HG03575 (cell line): Measurements from ENCODE around the gene ATXN7L1.

ENCODE experiments used
- ATAC-seq: cut with Tn5 transposase; IDR thresholded peaks from one replicate; pipeline ENCODE4 v1.9.1; 2021; ENCODE audit not compliant: unreplicated experiment, insufficient number of reproducible peaks, low FRiP score; ENCODE audit errors: extremely low read depth

ATXN7L1 gene

DNA sequence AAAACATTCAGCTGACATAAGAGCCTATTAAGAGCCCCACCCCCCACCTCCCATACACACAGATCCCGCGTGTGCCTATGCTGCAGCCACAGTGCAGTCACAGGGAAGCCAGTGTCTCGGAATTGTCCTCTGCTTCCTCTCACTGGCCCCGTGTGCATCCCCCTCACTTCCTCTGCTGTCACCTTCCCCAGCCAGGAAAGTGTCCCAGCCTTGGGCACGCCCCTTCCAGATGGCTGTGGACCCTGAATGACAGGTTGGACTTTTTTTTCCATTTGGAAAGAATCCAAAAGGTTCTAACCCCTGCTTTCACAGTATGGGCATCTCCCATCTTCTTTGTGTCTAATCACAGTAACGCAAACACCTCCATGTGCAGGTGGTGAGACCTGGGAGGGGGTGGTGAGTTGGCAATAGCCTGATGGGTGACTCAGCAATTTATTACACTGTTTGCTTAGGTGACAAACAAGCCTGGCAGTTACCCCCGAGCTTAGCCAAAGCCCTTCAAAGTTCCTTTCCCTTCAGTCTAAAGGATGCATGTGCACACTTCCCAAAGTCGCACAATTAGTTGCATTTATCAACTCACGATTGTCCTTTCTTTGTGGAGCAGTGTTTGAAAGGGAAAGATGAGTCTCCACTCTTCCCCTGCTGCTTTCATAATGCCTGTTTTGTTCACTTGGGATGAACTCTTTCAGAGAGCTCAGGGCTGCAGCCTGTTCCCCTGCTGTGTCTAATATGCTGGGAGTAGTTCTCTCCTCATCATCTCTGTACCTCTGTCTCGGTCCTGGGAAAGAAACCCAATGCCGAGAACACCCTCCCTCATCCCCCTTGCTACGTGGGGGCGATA, 227.6 kb downstream of the ATXN7L1 start:
- no peak for ATAC-seq

- no peak for ATAC-seq
Measured at GRCh38 chr7:105647591-105647990, 228.8 kb downstream of the ATXN7L1 start.

GRCh38 chr7:105644937-105645336, 231.5 kb downstream of the ATXN7L1 start:
- no peak for ATAC-seq

DNA sequence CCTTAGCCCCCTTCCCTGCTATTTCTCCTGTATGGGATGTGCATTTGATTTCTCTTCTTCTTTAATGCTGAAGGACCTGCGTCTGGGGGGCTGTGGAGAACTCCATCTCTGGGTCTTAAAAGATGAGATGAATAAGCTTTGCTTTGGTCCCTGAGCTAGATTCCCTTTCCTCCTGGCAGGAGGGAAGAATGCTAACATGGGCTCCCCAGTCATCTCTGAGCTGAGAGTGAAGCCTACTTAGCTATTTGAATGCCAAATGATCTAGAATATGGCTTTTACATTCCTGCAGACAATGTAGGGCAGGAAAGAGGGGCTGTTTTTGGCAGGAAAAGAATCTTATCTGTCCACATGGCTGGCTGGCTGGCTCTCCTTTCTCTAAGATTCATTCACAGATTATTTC, 232.5 kb downstream of the ATXN7L1 start:
- ATAC-seq = no peak

DNA sequence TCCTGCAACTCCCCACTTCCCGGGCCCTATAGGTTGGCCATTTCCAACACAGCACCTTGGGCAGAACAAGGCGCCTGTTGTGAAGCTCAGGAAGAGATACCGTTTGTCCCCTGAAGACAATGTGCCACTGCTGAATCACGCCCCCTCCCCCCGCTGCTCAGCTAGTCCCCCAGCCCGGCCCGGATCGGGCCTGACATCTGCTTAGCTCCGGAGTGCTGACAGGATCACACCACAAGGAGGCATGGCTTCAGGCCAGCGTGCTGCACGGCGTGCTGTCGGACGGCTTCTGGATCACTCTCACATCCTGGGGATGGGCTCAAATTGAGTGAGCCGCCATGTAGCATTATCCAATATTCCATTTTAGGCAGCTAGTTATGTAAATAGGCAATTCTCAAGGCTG, 233.0 kb downstream of the ATXN7L1 start:
- ATAC-seq = no peak

- ATAC-seq = no peak
Measured at GRCh38 chr7:105642264-105642663, 234.1 kb downstream of the ATXN7L1 start.

DNA sequence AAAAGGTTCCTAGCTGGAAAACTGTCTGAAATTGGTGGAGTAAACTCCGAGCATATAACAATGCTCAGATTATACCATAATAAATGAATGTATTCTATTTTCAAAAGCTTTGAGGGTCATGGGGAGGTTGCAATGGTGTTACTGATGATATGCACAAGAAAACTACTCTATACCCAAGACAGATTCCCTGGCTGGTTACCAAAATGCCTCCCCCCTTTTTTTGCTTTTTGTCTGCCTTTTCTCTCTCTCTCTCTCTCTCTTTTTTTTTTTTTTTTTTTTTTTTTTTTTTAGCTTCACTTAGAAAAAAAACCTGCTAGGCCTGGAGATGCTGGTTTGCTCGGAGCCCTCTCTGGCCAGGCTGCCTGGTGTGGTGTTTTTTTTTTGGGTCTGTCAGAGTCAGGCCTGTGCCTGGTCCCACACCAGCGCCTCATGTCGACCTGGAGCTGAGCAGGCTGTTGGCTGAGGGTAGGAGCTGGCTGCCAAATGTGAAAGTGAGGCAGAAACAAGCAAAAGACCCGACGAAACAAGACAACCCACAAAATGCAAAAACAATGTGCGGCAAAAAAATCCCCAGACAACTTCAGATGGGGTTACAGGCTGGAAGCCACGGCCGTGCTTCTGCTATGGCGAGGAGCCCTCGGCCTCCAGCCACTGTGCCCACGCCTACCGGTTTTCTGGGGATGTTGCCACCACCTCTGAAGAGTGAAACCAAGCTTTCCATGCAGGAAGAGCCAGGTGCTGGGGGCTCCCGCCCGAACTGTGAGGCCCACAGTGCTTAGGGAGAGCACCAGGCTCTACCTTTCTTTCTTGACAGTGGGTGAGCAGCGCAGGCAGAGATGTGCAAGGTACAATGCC, 235.2 kb downstream of the ATXN7L1 start:
- ATAC-seq = no peak

DNA sequence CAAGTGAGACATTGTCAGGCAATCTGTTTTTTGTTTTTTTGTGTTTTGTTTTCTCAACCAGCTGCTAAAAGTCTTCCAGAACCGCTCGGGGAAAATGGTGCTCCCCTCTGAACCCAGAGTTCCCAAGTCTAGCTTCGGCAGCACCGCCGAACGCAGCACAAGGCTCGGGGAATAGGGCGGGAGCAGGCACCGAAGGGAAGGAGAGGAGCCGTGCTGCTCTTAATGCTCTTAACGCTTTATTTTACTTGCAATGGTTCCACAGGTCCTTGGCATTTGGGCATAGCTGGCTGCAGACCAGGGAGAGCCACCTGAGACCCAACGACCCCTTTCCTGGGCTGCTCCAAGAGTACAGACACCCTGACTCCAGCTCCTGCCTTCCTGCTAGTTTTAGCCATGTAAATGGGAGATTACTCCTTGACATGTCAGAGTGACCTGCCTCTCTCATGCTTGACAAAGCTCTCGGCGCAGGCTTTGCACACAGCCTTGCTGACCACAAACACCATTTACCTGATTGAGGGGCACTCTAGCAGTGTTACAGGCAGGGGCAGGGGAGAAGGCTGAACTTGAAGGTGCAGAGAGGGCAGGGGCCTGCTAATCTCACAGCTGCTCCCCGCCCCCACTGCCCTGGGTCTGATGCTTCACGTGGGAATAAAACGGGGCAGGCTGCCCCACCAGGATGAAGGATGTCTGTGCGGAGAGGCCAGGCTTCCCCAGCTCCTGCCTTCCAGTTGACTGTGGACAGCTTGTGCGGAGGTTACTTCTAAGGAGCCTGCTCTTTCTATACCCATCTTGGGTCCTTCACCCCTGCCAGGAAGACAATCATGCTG, 236.5 kb downstream of the ATXN7L1 start:
- ATAC-seq = no peak

GRCh38 chr7:105638902-105639495, 237.4 kb downstream of the ATXN7L1 start:
- ATAC-seq = no peak

DNA sequence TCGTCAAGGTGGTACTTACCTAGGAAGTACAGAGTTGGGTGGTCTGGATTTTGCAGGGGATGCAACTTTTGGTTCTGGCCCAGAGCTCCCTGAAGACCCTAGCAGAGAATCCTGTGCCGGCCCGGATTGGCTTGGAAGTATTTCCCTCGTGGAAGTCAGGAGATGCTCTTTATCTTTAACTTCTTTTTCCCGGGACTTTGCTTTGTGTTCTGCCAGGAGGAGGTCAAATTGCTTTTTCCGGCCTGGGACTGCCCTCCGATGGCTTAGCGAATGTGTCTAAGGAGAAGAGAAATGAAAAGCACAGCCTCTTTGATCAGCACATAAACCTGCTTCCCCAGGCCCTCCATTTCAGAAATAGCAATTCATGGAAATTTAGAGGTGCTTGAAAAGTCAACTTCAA, 238.1 kb downstream of the ATXN7L1 start:
- no peak for ATAC-seq

DNA sequence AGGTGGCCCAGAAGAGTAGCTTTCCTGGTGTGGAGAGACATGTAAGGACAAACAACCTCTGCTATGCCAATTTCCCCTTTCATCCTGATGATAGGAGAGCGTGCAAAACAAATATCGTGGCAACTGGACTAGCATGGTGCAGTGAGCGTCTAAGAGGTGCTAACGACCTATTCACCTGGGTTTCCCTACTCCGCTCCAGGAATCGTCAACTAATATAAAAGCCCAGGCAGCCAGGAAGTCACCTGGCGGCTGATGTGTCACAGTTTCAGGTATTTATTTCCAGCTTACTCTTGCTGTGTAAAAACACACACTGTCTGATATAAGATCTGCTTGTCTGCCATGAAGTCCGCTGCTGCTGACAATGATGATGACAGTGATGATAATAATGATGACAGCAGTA, 238.6 kb downstream of the ATXN7L1 start:
- no peak for ATAC-seq

DNA sequence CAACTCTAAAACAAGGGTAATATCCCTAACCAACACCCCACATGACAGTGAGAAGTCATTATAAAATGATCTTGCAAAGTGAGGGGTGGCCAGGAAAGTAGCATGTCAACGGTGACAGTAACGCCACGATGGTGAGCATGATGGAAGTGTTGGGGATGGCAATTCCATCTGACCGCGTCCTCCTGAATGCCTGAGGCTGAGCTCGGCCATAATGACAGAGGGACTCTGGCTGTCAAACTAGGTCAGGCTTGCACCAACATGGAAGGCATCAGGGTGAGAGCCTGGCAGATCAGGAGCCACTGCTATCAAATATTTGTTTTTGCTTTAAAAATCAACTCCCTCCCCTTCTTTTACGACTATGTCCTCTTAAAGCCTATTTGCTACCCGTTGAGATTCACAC, 239.4 kb downstream of the ATXN7L1 start:
- no peak for ATAC-seq

GRCh38 chr7:105635197-105635596, 241.2 kb downstream of the ATXN7L1 start:
- ATAC-seq = no peak

GRCh38 chr7:105625986-105626385, 250.4 kb downstream of the ATXN7L1 start:
- no peak for ATAC-seq

DNA sequence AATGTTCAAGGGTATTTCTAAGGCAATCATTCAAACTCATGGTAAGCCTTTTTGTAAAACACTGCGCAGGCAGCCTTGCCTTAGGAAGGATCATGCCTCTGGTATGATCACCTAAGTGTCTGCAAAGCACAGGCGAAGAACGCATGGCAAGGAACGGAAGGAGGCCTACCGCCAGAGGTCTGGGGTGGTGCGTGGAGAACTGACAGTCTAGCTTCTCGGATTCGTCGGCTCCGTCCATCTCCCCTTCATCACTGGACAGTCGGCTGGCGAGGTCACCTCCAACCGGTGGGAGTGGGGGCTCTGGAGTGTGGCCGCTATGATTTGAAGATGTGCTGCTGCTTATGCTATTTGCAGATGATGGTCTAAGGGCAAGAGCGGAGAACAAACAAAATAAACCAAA, 252.5 kb downstream of the ATXN7L1 start:
- ATAC-seq = no peak

DNA sequence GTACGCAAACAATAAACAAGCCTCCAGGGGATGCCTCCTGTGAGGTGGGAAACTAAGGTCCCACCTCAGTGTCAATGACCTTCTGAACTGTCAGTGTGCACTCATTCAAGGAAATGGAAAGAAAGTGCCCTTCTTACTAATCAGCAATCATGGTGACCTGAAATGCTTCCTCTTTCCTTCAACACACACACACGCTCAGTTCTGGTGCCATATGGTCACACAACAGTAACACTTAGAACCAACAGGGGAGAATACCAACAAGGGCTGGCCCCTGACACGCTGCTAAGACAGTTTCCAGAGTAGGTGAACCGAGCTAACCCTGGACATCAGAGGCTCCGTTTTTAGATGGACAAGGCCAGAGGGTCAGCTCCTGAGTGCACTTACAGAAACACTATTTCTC, 253.0 kb downstream of the ATXN7L1 start:
- ATAC-seq = no peak

DNA sequence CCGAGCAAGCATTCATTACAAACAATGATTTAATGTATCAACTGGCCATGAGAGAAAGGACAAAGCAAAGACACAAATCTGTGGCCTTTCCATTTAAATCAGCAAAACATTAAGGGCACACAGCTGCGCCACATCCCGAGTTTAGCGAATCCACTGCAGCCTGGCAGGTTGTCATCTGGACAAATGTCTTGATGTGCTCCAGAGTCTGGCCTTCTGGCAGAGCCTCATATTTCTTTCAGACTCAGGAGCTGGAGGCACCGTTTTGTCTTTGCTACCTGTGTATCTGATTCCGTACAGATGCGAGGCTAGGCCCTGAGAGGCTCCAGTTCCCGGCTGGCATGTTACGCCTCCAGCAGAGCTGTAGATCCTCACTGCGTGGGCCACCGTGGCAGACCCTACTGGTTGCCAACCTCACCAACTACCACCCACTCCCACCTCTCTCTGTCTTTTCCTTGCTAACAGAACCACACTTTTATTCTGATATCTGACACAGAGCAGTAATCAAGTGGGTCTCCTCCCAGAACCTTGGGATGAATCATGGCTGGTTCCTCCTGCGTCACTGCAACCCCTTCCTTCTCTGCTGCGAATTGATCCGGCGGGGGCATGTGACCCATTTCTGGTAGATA, 254.2 kb downstream of the ATXN7L1 start:
- ATAC-seq = no peak

DNA sequence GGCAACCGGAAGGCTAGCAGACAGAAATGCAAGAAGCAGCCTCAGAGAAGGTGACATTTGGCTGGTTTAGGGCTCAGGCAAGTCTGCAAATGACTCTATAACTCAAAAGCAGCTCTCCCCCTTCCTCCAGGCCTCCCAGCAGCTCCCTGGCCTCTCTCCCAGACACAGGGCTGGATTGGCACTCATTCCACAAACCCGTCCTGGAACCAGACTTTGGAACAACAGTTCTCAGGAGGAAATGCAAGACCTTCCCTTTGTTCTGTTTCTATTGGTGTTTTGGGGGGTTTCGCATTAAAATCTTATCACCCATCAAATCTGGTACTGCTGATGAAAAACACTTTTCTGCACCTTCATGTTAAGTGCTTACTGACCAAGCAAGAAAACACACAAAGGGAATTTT, 254.8 kb downstream of the ATXN7L1 start:
- no peak for ATAC-seq

DNA sequence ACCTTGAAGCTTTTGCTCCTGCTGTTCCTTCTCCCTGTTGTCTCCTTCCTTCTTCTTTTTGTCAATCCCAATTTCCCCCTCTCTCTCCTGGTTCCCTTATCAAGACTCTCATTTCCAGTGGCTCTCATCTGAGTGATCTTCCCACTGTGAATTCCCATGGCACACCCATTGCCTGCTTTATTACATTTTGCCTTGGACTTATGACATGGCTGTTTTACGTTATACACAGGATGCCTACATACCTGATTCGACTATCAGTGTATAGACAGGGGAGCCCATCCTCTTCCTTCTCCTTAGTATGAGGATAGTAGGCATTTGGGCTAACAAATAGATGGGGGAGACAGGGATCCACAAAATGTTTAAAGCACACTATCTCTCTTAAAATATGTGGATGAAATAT, 255.2 kb downstream of the ATXN7L1 start:
- ATAC-seq = no peak
